Endothelial cell (in vitro differentiated cells): ENCODE results near the gene CUBN. TPM values are rescaled to one million over a fixed set of nuclear protein-coding genes. Genes with fewer than 3 reads are reported as not detected.
A peak's percentile ranks its signal among the peaks of the same experiment; 100 is the strongest.
"Not testable (repeated sequence)": the region's sequence is repeated elsewhere in the genome, so short reads cannot be mapped to it uniquely, and the experiment has no call there.

Source experiments
- DNase-seq: peaks from one replicate; pipeline ENCODE4 v3.0.0; 2021; ENCODE audit warnings: low spot score
- H3K27ac Mint-ChIP-seq: one replicate; pipeline ENCODE4 v1.8.0; 2021; ENCODE audit warnings: mixed read lengths, inconsistent platforms; ENCODE audit not compliant: unreplicated experiment
- H3K27me3 Mint-ChIP-seq: one replicate; pipeline ENCODE4 v1.8.0; 2021; ENCODE audit warnings: mild to moderate bottlenecking, moderate library complexity, mixed read lengths, inconsistent platforms; ENCODE audit not compliant: unreplicated experiment
- H3K36me3 Mint-ChIP-seq: one replicate; pipeline ENCODE4 v1.8.0; 2021; ENCODE audit warnings: mild to moderate bottlenecking, low read depth, mixed read lengths, inconsistent platforms; ENCODE audit not compliant: unreplicated experiment
- H3K4me1 Mint-ChIP-seq: one replicate; pipeline ENCODE4 v1.8.0; 2021; ENCODE audit warnings: mild to moderate bottlenecking, mixed read lengths, inconsistent platforms; ENCODE audit not compliant: unreplicated experiment
- H3K4me3 Mint-ChIP-seq: one replicate; pipeline ENCODE4 v1.8.0; 2021; ENCODE audit warnings: mild to moderate bottlenecking, mixed read lengths, inconsistent platforms; ENCODE audit not compliant: unreplicated experiment
- H3K9me3 Mint-ChIP-seq: one replicate; pipeline ENCODE4 v1.8.0; 2021; ENCODE audit warnings: mixed read lengths, inconsistent platforms; ENCODE audit not compliant: unreplicated experiment
- CTCF ChIP-seq: fragments of 200-600 bp; sonication (generic); IDR thresholded peaks from one replicate; pipeline ENCODE4 v1.5.0; 2021; ENCODE audit warnings: antibody characterized with exemption; ENCODE audit not compliant: unreplicated experiment
- total RNA-seq: library from RNA; stranded (reverse); fragmentation: NEBNext Ultra II Directional; extraction: Animal tissue kit (Norgen Biotek cat#: 25700); gene quantifications from one replicate; pipeline ENCODE4 v1.2.1, GENCODE V29; 2021; ENCODE audit not compliant: unreplicated experiment

Gene CUBN
- total RNA-seq, 1 donor from 2014 or later = 8.8 TPM

DNA sequence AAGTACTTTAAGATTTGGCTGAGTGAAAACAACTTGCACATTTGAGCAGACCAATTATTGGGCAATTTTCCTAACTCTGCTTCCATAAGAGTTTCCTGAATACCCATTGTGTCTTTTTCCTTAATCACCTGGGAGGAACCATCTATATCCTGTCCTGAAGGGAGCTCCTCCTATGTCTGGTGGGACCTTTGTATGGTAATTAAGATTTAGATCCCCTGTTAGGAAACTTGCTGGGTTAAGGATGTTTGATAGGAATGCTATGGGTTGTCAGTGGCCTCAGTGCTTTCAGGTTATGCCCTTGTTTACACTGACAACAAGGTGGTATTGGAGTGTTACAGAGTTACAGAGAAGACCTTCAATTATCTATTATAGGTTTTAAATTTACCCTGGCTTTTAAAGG, 116.9 kb downstream of the CUBN start:
- not testable (repeated sequence) for H3K4me3 Mint-ChIP-seq, DNase-seq, H3K9me3 Mint-ChIP-seq
- peak overlapping the region; percentile 99 for H3K27ac Mint-ChIP-seq
- peaks cover 22% of the 10 kb centered on the region for H3K27me3 Mint-ChIP-seq
- peaks cover 40% of the 10 kb centered on the region for H3K36me3 Mint-ChIP-seq
- peaks cover 45% of the 10 kb centered on the region for H3K4me1 Mint-ChIP-seq

DNA sequence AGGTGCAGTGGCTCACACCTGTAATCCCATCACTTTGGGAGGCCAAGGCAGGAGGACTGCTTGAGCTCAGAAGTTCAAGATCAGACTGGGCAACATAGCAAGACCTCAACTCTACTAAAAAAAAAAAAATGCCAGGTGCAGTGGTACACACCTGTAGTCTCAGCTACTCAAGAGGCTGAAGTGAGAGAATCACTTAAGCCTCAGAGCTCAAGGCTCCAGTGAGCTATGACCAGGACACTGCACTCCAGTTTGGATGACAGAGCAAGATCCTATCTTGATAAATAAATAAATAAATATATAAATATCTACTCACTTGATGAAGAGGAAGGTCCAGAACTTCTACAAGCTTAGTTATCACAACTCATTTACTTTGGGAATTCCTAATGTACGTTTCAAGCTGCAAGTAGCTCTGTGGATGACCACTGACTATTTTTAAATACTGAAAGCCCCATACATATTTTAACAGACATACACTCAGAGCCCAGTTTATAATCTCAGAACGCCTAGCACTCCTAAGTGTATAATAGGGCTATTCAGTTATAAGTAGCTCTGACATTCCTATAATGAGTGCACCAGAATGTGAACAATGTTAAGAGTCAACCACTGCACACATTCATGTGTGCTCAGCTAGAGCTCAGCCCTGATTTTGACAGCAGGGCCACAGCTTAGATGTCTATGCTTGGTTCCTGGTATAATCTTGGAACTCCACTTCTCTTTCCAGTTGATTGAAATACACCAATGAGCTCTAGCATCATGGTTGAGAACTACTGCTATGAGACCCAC, 119.1 kb downstream of the CUBN start:
- Mint-ChIP-seq H3K9me3 (peaks cover 6% of the 10 kb centered on the region), H3K27me3 (peaks cover 22% of the 10 kb centered on the region), H3K4me1 (peaks cover 50% of the 10 kb centered on the region), H3K4me3 (no peak overlapping the region), H3K36me3 (peaks cover 42% of the 10 kb centered on the region), H3K27ac (peak overlapping the region; percentile 48)
- no peak for TF ChIP-seq CTCF
- no peak for DNase-seq

- Mint-ChIP-seq H3K9me3 (peaks cover 6% of the 10 kb centered on the region), H3K4me1 (peaks cover 53% of the 10 kb centered on the region), H3K27me3 (peaks cover 22% of the 10 kb centered on the region), H3K4me3 (no peak overlapping the region), H3K27ac (peak overlapping the region; percentile 64), H3K36me3 (peaks cover 49% of the 10 kb centered on the region)
- no peak for DNase-seq
- TF ChIP-seq CTCF = no peak
Measured at GRCh38 chr10:17009212-17009700, 120.4 kb downstream of the CUBN start.

GRCh38 chr10:17007418-17007770, 122.2 kb downstream of the CUBN start:
- peak overlapping the region; percentile 74 for H3K27ac Mint-ChIP-seq
- peaks cover 19% of the 10 kb centered on the region for H3K27me3 Mint-ChIP-seq
- DNase-seq = no peak
- peaks cover 49% of the 10 kb centered on the region for H3K36me3 Mint-ChIP-seq
- peaks cover 6% of the 10 kb centered on the region for H3K9me3 Mint-ChIP-seq
- H3K4me1 Mint-ChIP-seq = peaks cover 54% of the 10 kb centered on the region
- TF ChIP-seq CTCF = no peak
- peak overlapping the region; percentile 42 for H3K4me3 Mint-ChIP-seq

DNA sequence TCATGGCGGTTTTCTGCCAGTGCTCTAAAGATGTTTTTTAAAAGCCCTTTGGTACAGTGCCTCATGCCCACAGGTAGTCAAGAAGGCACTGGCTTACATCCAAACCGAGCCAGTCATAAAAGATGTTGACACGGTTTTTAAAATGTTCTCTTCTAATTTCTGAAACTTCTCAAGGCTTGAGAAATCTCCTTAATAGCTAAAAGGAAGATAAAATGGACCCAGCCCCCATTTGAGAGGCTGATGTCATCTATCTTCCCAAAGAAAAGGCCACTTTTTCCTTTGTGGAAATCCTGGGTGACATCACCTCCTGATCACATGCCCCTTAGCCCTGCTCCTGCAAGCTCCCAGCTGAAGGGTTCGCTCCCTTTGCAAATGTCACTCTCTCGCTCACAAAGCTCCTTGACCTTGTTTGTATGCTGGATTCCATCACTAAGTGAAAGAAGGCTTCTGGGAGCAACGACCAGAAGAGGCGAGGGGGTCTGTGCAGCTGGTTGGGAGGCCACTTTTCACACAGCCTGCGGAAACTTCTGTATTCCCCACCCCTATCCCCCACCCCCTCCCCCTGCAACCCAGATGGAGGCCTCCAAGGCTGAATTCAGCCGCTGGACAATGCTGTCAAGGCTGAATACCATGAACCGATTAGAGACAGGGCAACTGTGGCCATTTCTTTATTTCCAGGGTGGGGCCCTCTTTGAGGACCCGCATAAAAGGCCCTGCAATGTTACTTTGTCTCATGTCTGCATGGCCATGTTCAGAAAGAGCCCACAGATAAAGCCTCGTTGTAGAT, 122.8 kb downstream of the CUBN start:
- Mint-ChIP-seq H3K36me3 (peaks cover 49% of the 10 kb centered on the region), H3K9me3 (peaks cover 6% of the 10 kb centered on the region), H3K27me3 (peaks cover 17% of the 10 kb centered on the region), H3K4me1 (peaks cover 55% of the 10 kb centered on the region), H3K27ac (peak overlapping the region; percentile 74), H3K4me3 (peak overlapping the region; percentile 42)
- no peak for DNase-seq
- TF ChIP-seq CTCF = no peak
